H1 (cell line): ENCODE results near the gene SPACA5. TPM values are rescaled to one million over a fixed set of nuclear protein-coding genes. Genes with fewer than 3 reads are reported as not detected.
"Not testable (repeated sequence)": the region's sequence is repeated elsewhere in the genome, so short reads cannot be mapped to it uniquely, and the experiment has no call there.

Experiments used
- CTCF ChIA-PET: fragments of 300-600 bp; sonication (Branson Sonifier 250); formaldehyde crosslinking; loops from one replicate; lab custom pipeline; 2021; ENCODE audit not compliant: partially characterized antibody; lab: Charles Lee
- POLR2A ChIA-PET: fragments of 300-600 bp; sonication (Branson Sonifier 250); formaldehyde crosslinking; loops from one replicate; lab custom pipeline; 2021; ENCODE audit warnings: inconsistent platforms; ENCODE audit not compliant: partially characterized antibody; lab: Charles Lee
- DNase-seq, 2 experiments: peaks; one replicate each; pipeline versions ENCODE4 v3.0.0 to v3.0.0-alpha.2; 2010 to 2022; ENCODE audit warnings: low spot score in 2 of 2, low read depth in 1 of 2, mixed read lengths in 1 of 2
- FAIRE-seq: peaks from 2 replicates; lab custom pipeline; 2011; peaks lifted over from hg19 to GRCh38; lab: Jason Lieb, UNC
- H2AFZ ChIP-seq: 2 replicates; pipeline ENCODE4 v1.8.1; 2012; ENCODE audit warnings: low read length, inconsistent platforms
- H2AK5ac ChIP-seq: 2 replicates; pipeline ENCODE4 v1.6.1; 2013; ENCODE audit warnings: low read depth, low read length
- H2BK120ac ChIP-seq: replicated peaks from 2 replicates; pipeline ENCODE3; 2013; ENCODE audit warnings: low read depth, low read length, inconsistent platforms
- H2BK12ac ChIP-seq: 2 replicates; pipeline ENCODE4 v1.6.1; 2013; ENCODE audit warnings: low read depth, low read length
- H2BK15ac ChIP-seq: 2 replicates; pipeline ENCODE4 v1.6.1; 2013; ENCODE audit warnings: low read length
- H2BK20ac ChIP-seq: 2 replicates; pipeline ENCODE4 v1.6.1; 2013; ENCODE audit warnings: low read length
- H2BK5ac ChIP-seq: 2 replicates; pipeline ENCODE4 v1.6.1; 2013; ENCODE audit warnings: low read depth, low read length
- H3K14ac ChIP-seq: 2 replicates; pipeline ENCODE4 v1.6.1; 2013; ENCODE audit warnings: inconsistent platforms; ENCODE audit not compliant: insufficient read length
- H3K18ac ChIP-seq: 2 replicates; pipeline ENCODE4 v1.6.1; 2013; ENCODE audit warnings: low read length; ENCODE audit errors: extremely low read depth
- H3K23ac ChIP-seq: 2 replicates; pipeline ENCODE4 v1.6.1; 2013; ENCODE audit warnings: inconsistent platforms; ENCODE audit not compliant: insufficient read length
- H3K23me2 ChIP-seq: 2 replicates; pipeline ENCODE4 v1.6.1; 2013; ENCODE audit warnings: low read depth, low read length
- H3K27ac ChIP-seq: 2 replicates; pipeline ENCODE4 v1.6.1; 2011; ENCODE audit warnings: low read depth, low read length, inconsistent platforms
- H3K27me3 ChIP-seq, 4 experiments: replicated peaks in 1 of 4; 1 replicate in 1 of 4; 2 replicates in 3 of 4; pipeline versions ENCODE4 v1.6.1 to v1.8.1; 2011 to 2013; ENCODE audit warnings: low read length in 3 of 4, mild to moderate bottlenecking in 3 of 4, inconsistent platforms in 2 of 4, mixed read lengths in 2 of 4, moderate library complexity in 1 of 4; ENCODE audit not compliant: control insufficient read depth in 3 of 4, insufficient read depth in 3 of 4; ENCODE audit errors: extremely low read depth in 1 of 4
- H3K36me3 ChIP-seq, 4 experiments: 2 replicates each; pipeline versions ENCODE4 v1.6.1 to v1.8.1; 2011 to 2013; ENCODE audit warnings: mild to moderate bottlenecking in 4 of 4, low read length in 3 of 4, moderate library complexity in 2 of 4, control low read depth in 1 of 4, inconsistent platforms in 1 of 4; ENCODE audit not compliant: insufficient read depth in 4 of 4, control insufficient read depth in 2 of 4
- H3K4ac ChIP-seq: replicated peaks from 2 replicates; pipeline ENCODE3; 2013; ENCODE audit warnings: low read length, low read depth, mixed read lengths, inconsistent platforms; ENCODE audit not compliant: insufficient read length
- H3K4me1 ChIP-seq, 4 experiments: replicated peaks in 1 of 4; 1 replicate in 1 of 4; 2 replicates in 3 of 4; pipeline versions ENCODE4 v1.6.1 to v1.8.1; 2011 to 2013; ENCODE audit warnings: low read length in 3 of 4, inconsistent platforms in 2 of 4, mixed read lengths in 1 of 4; ENCODE audit not compliant: insufficient read depth in 4 of 4, control insufficient read depth in 3 of 4
- H3K4me2 ChIP-seq, 2 experiments: 2 replicates each; pipeline versions ENCODE4 v1.6.1 to v1.8.1; 2011 to 2013; ENCODE audit warnings: low read depth in 2 of 2, low read length in 2 of 2, control low read depth in 1 of 2, inconsistent platforms in 1 of 2, mild to moderate bottlenecking in 1 of 2; ENCODE audit not compliant: insufficient read depth in 1 of 2
- H3K4me3 ChIP-seq, 4 experiments: fragments of 200-600, 300-600 bp in 1 of 4; sonication (generic), shearing (Covaris generic), sonication (Bioruptor Twin) in 1 of 4; 2 replicates each; pipeline versions ENCODE4 v1.5.1 to v1.8.1; 2011 to 2016; ENCODE audit warnings: low read length in 4 of 4, low read depth in 3 of 4, control low read depth in 2 of 4, inconsistent platforms in 2 of 4, mild to moderate bottlenecking in 2 of 4, mixed read lengths in 1 of 4, moderate library complexity in 1 of 4; ENCODE audit not compliant: insufficient read depth in 2 of 4; ENCODE audit errors: extremely low read depth in 1 of 4
- H3K56ac ChIP-seq: replicated peaks from 2 replicates; pipeline ENCODE3; 2013; ENCODE audit warnings: low read depth, mild to moderate bottlenecking, mixed read lengths, low read length, inconsistent platforms; ENCODE audit not compliant: insufficient read length
- H3K79me1 ChIP-seq: 2 replicates; pipeline ENCODE4 v1.6.1; 2013; ENCODE audit warnings: low read depth, low read length, control low read depth
- H3K79me2 ChIP-seq, 2 experiments: 2 replicates each; pipeline versions ENCODE4 v1.6.1 to v1.8.1; 2012 to 2013; ENCODE audit warnings: low read length in 2 of 2, mild to moderate bottlenecking in 2 of 2, inconsistent platforms in 1 of 2; ENCODE audit not compliant: insufficient read depth in 2 of 2, control insufficient read depth in 1 of 2
- H3K9ac ChIP-seq, 4 experiments: replicated peaks in 1 of 4; 1 replicate in 1 of 4; 2 replicates in 3 of 4; pipeline versions ENCODE4 v1.6.1 to v1.8.1; 2011 to 2013; ENCODE audit warnings: low read depth in 3 of 4, low read length in 3 of 4, control low read depth in 2 of 4, mild to moderate bottlenecking in 2 of 4, moderate library complexity in 2 of 4, inconsistent platforms in 1 of 4; ENCODE audit errors: extremely low read depth in 1 of 4
- H3K9me3 ChIP-seq, 2 experiments: 2 replicates each; pipeline versions ENCODE4 v1.6.1 to v1.8.1; 2012 to 2013; ENCODE audit warnings: mild to moderate bottlenecking in 2 of 2, moderate library complexity in 2 of 2, control low read depth in 1 of 2, inconsistent platforms in 1 of 2, low read depth in 1 of 2, low read length in 1 of 2, mixed read lengths in 1 of 2; ENCODE audit not compliant: insufficient read depth in 2 of 2
- H4K20me1 ChIP-seq, 2 experiments: replicated peaks in 1 of 2; 2 replicates each; pipeline versions ENCODE3 to v1.8.1; 2011 to 2013; ENCODE audit warnings: inconsistent platforms in 2 of 2, low read length in 2 of 2, mild to moderate bottlenecking in 1 of 2; ENCODE audit not compliant: insufficient read depth in 2 of 2, control insufficient read depth in 1 of 2
- H4K5ac ChIP-seq: 2 replicates; pipeline ENCODE4 v1.6.1; 2013; ENCODE audit warnings: low read length, low read depth, mixed read lengths, inconsistent platforms; ENCODE audit not compliant: insufficient read length
- H4K8ac ChIP-seq: 2 replicates; pipeline ENCODE4 v1.8.0; 2013; ENCODE audit warnings: mild to moderate bottlenecking, moderate library complexity, low read length, inconsistent platforms; ENCODE audit not compliant: insufficient read depth; ENCODE audit errors: extremely low read depth
- H4K91ac ChIP-seq: replicated peaks from 2 replicates; pipeline ENCODE3; 2013; ENCODE audit warnings: low read length, mixed read lengths, inconsistent platforms; ENCODE audit not compliant: insufficient read length
- WGBS, 2 experiments: shearing (Covaris generic) in 1 of 2; methylation state at CpG; one replicate each; pipeline versions ENCODE4 v1.1.6 to v1.1.7; 2013 to 2015; ENCODE audit warnings: low lambda C conversion rate in 2 of 2, mixed read lengths in 2 of 2, inconsistent platforms in 1 of 2, low coverage in 1 of 2, missing lambda C conversion rate in 1 of 2; ENCODE audit not compliant: insufficient replicate concordance in 2 of 2, insufficient coverage in 1 of 2, insufficient read length in 1 of 2; ENCODE audit errors: extremely low coverage in 1 of 2, missing lambda C conversion rate in 1 of 2; 5-methylcytosine and 5-hydroxymethylcytosine counted together
- polyA plus RNA-seq, 7 experiments: library from polyadenylated mRNA; depleted of rRNA in 3 of 7; stranded (reverse) in 5 of 7; unstranded in 2 of 7; fragments of >200 nt in 5 of 7; fragments of 200-250 nt in 2 of 7; gene quantifications; 1 replicate in 5 of 7; 2 replicates in 1 of 7; 4 replicates in 1 of 7; pipeline versions ENCODE4 v1.2.1 to v1.2.3, GENCODE V29; 2011 to 2013; ENCODE audit warnings: missing spikeins in 2 of 7, mixed read lengths in 2 of 7
- total RNA-seq: library from RNA; stranded (reverse); fragmentation: NEBNext Ultra II Directional; extraction: Animal tissue kit (Norgen Biotek cat#: 25700); gene quantifications from 2 replicates; pipeline ENCODE4 v1.2.1, GENCODE V29; 2021

The SPACA5 gene
- total and polyA plus RNA-seq, 2 of the 8 experiments (the other 6 are each of a cell fraction or from before 2014, with no cell fraction given), result 0.26 TPM; not detected in 1

GRCh38 chrX:47958206-47958605, 48.6 kb upstream of the SPACA5 start:
- H3K27me3 ChIP-seq, H3K9ac ChIP-seq, H2AK5ac ChIP-seq, H2AFZ ChIP-seq, H2BK15ac ChIP-seq, H3K4me3 ChIP-seq, H3K79me2 ChIP-seq, H3K14ac ChIP-seq, POLR2A ChIA-PET, H4K91ac ChIP-seq, H3K36me3 ChIP-seq, H4K8ac ChIP-seq, H2BK20ac ChIP-seq, H3K18ac ChIP-seq, DNase-seq, H4K20me1 ChIP-seq, H3K9me3 ChIP-seq, H3K56ac ChIP-seq, H3K4me2 ChIP-seq, H3K23ac ChIP-seq, H4K5ac ChIP-seq, H3K4me1 ChIP-seq, H2BK120ac ChIP-seq, H3K79me1 ChIP-seq, H3K23me2 ChIP-seq, H3K27ac ChIP-seq, FAIRE-seq, H2BK5ac ChIP-seq, H3K4ac ChIP-seq, H2BK12ac ChIP-seq: not testable (repeated sequence)
- WGBS, 2 experiments, result 90% methylated on average over 3 of the region's 4 CpGs; no CpG with 5 or more reads in 1 of the 2 experiments
- CTCF ChIA-PET, result interaction anchor here (0.9 to 1.8 kb wide), 4 partner anchors 65 to 152 kb away, joined by 3 to 6 read pairs (median 4); no protein-coding TSS in a partner anchor
